NCI-H1417 (cell line): Measurements from ENCODE around the gene MLC1.

ENCODE experiments used
- DNase-seq, 3 experiments: peaks; one replicate each; lab custom pipeline; 2025; lab: John Stamatoyannopoulos, UW

MLC1 gene

DNA sequence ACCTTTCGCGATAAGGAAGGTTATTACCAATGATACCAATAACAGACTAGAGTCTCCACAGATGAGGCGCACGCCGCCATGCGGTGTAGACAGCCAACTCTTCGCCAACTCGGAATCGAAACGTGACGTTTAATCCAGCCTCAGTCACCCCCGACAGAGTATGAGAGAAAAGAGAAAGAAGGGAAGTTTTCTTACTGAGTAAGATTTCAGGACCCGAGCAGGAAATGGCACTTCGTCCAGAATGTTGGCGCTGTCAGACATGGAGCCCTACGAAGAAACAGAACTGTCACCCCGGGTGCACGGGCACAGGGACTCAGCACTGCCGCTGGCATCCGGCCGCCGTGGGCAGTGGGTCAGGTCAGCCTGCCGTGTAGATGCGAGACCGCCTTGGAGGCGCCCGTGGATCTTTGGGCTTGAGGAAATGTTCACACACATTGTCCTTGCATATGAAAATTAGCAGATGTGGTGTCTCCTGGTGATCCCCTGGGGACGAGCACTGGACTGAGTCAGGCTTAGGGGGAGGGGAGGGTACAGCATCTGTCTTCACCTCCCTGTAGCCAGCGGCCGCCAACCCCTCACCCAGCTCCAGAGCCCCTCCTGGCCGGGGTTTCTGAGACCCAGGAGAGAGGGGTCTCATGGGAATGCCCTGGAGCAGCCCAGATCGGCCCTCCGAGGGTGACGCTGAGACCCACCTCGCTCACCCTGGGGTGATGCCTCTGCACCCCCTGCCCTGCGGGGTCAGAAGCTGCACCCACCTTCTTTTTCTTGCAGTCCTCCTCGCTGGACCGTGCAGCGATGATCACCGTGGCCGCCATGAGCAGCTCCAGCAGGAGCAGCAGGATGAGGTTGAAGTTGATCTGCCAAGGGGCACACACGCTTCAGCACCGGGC lies 8.3 kb downstream of the MLC1 start:
- DNase-seq: no peak

DNA sequence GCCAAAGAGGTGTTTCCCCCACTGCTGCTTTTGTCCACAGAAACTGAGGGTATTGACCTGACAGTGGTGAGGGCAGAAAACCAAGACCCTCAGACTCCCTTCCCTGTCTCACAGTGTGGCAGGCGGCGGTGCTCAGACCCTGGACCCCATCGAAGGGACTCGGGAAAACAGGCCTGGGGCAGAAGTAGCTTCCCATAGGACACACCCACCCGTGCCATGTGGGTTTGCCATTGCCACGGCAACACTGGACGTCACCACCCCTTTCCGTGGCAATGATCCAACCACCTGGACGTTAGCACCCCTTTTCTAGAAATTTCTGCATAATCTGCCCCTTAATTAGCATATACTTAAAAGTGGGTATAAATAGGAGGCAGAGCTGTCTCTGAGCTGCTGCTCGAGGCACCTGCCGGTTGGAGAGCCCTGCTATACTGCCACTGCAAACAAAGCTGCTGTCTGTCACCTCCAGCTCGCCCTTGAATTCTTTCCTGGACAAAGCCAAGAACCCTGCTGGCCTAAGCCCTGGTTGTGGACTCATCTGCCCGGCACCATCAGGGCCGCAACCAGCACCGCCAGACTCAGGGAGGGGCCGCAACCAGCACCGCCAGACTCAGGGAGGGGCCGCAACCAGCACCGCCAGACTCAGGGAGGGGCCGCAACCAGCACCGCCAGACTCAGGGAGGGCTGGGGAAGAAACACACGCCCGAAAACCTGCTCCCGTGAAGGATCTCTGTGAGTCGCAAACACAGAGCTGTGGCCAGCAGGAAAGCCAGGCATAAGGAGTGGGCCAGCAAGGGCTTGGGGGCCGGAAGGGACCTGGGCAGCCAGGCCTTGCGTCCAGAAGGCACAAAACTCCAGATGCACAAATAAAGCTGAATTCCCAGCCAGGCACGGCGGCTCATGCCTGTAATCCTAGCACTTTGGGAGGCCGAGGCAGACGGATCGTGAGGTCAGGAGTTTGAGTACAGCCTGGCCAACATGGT lies 10.4 kb downstream of the MLC1 start:
- peak in 1 of 3 experiments; percentile 11 for DNase-seq

DNA sequence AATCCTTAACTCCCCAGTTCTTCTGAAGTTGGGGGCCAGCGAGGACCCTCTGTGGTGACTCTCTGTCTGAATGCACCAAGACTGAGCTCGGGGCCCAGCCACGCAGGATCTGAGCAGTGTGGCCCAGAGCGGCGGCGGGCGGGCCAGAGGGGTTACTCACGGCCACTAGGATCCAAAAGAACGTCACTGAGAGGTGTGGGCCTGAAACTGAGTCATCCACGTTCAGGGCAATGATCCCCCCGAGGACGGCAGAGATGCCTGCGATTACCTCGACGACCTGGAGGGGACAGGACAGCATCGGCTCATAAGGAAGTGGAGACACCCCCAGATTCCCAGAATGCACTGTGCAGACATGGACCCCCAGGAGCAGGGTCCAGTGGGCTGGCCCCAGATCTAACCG lies 11.2 kb downstream of the MLC1 start:
- no peak for DNase-seq

DNA sequence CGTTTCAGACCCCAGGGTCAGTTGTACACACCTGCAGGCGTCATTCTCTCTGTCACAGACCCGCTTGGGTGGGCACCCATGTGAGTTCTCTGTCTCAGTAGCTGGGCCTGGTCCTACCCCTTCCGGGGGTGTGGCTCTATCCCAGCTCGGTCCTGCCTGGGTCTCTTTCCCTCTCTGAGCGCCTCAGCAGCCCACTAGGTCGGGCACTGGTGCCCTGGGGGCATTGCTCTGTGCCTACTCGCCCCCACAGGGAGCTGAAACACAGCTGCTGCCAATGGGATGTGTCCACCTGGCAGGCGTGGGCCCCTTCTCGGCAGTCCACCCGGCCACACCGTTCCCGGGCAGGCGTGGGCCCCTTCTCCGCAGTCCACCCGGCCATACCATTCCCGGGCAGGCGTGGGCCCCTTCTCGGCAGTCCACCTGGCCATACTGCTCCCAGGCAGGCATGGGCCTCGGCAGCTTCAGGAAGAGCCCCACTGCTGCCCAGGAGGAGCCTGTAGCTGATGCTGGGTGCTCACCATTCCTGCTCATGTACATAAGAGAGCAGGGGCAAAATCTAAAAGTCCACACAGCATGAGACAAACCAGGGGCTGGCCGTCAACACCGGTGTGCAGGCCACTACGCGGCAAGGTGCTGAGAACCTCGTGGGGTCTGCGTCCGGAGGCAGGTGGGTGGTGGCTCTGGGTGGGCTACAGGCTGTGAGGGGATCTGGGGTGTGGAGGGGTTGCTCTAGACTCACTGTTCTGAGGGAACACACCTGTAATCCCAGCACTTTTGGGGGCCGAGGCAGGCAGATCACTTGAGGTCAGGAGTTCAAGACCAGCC lies 12.3 kb downstream of the MLC1 start:
- no peak for DNase-seq

DNA sequence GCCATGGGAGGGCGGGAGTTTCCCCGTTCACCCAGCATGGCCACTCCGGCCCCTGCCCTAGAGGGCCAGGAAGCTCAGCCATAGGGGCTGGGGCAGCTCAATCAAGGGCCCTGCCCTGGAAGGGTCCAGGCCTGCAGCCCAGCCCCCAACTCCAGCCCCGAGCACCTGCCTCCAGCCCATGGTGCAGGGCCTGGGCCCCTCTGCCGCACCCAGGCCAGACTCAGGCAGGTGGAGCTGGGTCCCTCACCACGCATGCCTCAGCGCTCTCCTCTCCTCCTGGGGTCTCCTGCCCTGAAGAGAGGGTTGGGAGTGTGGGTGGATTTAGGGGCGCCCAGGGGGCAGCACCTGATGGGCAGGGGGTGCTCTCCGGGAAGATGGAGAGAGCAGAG lies 13.1 kb downstream of the MLC1 start:
- DNase-seq: no peak

DNA sequence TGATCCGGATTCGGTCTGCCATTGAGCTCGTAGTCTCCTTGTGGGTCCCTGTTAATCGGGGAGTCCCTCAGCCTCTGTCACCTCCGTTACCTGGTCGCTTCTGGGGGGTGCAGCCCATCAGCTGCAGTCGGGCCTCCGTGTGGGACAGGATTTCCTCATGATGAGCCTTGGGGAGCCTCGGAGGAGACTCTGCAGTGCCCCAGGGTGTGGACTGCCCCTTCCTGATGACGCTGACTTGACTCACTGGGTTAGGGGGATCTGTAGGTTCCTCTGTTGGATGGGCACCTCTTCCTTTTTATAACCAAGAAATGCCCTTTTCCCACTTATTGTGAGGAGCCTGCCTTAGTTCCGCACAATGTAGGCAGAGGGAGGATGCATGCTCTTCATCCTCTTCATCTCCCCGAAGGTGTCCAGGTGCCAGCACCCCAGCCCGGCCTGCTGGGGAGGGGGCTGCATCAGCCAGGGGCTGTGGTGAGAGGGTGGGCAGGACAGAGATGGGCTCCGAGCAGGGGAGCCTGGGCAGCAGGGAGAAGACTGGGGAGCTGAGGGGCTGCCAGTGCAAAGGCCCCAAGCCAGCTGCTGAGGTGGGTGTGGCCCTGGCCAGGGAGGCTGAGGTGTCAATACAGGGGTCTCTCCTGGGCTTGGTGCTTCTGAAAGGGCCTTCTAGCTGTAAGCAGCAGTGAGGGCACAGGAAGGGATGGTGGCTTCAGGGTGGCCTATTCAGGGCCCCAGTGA lies 13.6 kb downstream of the MLC1 start:
- DNase-seq: no peak

DNA sequence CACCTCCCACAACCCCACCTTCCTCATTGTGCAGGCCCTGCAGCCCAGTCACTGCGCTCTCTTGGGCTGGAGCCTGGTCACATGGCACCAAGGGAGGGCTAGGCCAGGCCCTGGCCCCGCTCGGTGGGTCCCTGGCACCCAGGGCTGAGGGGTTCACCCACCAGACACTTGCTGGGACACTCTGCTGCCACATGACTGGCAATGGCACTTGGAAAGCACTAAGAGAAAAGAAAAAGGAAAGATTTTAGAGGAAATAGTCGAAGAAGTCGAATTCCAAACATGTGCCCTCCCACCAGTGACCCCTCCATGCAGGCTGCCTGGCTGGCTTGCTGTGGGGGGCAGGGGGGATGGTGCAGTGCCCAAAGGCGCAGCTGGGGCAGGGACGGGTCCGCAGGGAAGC lies 14.9 kb downstream of the MLC1 start:
- DNase-seq: no peak

DNA sequence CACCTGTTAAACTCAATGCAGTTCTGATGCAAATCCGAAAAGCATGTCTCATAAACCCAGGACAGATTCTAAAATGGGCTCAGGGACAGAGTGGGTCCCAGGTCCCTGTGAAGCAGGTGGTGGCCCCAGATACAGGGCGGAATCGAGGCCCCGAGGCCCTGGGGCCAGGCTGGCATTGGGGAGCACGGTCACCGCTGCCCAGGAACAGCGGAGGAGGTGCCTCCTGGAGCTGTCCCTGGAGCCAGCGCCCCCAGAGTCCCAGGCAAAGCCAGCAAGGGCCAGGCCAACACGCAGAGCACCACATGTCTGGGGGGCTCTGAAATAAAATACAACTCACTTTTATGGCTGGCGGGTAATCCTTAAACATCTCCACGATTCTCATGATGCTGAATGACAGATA lies 17.1 kb downstream of the MLC1 start:
- no peak for DNase-seq

DNA sequence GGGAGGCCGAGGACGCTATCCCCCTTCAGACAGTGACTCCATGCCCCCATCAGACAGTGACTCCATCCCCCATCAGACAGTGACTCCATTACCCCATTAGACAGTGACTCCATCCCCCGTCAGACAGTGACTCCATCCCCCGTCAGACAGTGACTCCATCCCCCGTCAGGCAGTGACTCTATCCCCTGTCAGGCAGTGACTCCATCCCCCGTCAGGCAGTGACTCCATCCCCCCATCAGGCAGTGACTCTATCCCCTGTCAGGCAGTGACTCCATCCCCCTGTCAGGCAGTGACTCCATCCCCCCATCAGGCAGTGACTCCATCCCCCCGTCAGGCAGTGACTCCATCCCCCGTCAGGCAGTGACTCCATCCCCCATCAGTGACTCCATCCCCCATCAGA lies 18.0 kb downstream of the MLC1 start:
- no peak for DNase-seq

DNA sequence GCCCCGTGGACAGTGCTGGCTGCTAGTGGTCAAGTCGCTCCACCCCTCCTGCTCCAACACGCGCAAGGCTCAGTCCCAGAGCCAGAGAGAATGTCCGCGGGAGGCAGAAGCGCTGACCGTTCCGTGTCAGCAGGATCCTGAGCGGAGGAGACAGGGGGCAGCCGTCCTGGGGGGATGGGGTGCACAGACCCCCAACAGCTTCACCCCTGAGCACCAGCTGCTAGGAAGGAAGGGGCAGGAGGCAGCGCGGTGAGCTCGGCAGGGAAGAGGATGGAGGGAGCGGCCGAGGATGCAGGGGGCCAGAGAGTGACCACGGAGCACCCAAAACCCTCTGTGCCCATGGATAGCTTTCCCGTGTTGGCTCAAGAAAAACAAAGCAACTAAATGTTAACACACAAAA lies 20.8 kb downstream of the MLC1 start:
- DNase-seq: no peak

DNA sequence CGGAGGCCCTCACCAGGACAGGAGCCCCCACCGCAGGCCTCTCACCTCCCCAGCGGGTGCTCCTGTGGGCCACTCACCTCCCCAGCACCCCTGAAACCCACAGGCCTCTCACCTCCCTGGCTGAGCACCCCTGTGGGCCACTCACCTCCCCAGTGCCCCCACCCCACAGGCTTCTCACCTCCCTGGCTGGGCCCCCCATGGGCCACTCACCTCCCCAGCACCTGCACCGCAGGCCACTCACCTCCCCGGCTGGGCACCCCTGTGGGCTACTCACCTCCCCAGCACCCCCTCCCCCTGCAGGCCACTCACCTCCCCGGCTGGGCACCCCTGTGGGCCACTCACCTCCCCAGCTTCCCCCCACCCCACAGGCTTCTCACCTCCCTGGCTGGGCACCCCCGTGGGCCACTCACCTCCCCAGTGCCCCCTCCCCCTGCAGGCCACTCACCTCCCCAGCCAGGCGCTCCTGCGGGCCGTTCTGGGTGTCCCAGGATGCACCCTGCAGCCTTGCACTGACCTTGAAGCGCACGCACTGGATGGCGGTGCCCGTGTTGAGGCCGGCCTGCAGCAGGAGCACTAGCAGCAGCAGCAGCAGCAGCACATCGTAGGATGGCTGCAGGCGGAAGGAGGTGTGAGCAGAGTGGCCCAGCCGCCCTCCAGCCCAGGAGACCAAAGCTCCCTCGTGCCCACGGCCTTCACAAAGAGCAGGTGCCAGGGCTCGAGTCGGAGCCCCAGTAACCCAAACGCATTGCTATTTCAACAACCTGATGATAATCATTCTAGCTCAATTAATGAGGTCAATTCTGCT lies 21.4 kb downstream of the MLC1 start:
- no peak for DNase-seq

DNA sequence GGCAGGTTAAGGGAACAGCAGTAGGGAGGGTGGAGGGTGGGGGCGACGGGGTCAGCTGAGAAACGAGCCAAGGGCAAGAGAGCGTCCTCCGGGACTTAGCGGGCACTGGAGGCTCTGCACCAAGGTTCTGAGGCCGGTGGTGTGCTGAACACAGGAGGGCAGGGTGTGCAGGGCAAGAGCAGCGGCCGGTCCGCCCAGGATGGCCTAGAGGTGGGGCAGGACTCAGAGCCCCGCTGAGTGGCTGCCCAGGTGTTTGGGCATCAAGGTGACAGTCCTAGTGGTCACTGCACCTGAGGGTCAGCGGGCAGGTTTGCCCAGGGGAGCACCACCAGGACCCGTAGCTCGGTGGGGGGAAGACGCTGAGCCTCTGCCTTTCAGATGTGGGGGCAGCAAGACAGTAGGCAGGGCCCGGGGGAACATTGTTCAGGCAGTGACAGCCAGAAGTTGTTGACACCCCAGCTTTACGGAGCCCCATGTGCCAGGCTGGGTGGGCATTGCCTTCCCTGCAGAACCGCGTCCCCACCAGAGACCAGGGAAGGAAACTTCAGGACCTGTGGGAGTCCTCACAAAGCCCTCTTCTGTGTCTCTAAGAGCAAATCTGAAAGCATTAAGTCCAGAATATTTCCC lies 22.6 kb downstream of the MLC1 start:
- DNase-seq: no peak

DNA sequence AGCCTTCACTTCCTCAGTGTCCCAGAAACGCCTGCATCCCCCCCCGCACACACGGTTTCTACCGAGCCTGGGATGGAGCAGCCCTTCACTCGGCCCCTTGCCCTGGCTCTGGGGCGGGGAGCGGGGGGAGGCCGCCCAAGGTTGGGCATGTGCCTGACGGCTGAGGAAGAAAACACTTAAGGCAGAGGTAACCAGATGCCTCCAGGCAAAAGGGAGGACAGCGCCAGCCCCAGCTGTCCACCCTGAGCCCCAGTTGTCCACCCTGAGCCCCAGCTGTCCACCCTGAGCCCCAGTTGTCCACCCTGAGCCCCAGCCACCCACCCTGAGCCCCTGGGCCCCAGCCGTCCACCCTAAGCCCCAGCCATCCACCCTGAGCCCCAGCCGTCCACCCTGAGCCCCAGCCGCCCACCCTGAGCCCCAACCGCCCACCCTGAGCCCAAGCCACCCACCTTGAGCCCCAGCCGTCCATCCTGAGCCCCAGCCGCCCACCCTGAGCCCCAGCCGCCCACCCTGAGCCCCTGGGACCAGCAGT lies 23.3 kb downstream of the MLC1 start:
- no peak for DNase-seq

DNA sequence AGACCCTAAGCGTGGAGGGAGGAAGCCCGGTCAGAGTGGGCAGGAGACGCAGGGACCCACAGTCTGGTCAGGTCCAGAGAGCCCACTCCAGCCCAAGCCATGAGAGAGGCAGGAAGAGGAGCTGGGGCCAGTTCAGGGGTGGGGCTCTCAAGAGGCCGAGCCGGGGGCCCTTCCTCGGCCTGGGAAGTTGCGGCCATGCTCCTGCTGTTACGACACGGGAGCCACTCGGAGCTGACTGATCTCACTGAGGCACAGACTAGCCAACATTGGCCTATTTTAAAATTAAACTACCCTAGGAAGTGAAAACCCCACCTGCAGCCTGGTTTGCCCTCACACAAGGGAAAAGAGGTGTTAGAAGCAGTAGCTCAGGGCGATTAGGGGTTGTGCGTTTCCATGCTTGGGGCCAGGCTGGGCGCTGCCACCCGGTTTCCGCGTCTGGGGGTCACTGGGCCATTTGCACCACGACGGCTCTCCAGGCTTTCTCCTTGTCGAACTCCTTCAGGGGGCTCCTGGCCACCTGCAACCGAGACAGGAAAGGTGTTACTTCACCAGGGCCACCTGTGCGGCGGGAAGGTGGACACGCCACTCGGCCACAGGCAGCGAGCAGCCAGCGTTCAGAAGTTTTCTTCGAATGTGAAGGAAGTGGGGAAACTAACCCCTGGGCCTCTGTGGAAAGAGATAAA lies 23.9 kb downstream of the MLC1 start:
- no peak for DNase-seq

DNA sequence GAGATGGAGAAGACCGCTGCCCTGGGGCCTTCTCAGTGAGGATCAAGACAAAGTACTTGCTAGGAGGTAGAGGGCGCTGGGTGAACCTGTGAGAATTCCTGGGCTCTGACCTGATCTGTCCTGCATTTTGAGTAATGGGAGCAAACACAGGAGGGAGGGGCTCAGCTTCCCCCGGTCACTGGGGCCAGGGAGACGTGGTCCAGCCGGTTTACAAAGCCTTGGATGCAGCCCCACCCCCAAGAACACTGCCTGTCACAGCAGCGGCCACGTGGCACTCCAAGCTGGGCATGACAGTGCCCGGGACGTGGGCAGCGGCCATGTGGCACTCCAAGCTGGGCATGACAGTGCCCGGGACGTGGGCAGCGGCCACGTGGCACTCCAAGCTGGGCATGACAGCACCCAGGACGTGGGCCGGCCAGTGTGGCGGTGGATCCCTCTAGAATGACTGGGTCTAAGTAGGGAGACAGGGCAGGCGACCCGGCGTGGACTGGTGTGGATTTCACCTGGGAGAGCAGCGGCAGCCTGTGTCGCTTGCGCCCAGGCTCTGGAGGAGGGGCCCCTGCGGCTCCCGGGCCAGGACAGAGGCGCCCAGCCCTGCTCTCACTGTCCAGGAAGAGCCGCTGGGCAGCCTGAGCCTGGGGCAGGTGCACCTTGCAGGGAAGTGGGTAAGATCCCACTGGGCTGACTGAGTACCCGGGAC lies 24.6 kb downstream of the MLC1 start:
- DNase-seq: no peak

DNA sequence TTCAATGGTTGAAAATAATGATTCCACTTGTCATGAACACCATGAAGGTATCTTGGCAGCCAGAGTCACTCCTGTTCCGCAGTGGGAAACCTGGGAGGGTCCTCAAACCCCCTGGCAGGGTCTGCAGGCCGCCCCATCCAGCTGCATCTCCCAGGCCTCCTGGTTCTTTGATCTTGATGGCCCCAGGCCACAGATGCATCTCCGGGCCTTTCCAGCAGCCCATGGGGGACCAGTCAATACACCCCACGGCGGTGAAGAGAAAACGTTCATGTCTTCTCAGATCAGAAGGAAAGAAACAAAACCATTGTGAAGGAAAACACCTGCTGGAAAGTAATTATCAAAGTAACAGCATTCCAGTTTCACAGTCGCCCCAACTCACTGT lies 25.4 kb downstream of the MLC1 start:
- no peak for DNase-seq

DNA sequence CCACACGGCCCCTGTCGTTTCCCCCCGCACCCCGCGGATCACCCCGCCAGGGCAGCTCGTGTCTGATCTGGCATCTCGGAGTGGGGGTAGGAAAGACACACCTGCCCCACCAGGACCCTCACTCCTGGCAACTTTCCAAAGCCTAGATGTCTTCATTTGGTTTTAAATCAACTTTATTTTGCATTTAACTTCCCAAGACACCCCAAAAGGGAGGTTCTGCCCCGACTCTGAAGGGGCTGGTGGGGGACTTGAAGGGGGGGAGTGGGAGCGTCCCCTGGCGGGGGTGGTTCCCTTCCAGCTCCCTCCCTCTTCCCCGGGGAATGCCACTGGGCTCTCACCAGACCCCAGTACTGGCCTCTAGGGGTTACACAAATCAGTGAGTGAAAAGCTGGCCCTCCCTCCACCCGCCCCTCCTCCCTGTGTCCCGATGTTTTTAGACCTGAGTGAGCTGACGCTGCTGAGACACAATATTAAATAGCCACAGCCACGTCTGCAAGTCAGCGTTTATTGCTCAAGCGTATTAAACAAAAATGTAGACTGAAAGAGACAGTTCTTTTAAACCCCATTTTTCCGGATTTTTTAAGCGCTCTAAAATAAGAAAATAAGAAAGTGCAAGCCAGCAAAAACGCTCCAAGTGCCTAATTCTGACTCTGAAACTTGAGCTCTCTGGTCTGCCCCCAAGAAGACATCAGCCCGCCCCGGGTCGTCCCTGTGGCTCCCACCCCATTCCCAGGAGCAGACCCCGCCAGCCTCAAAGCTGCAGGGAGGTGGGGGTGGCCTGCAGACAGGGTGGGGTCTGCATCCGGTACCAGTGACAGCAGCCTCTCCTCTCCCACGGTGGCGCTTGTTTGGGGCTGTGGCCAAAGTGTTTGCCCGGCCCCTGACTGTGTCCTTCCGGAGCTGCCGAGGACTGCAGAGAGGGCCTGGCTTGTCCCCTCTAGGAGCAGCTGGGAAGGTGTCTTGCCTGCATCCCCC lies 26.0 kb downstream of the MLC1 start:
- no peak for DNase-seq
